Body of pancreas (tissue), 4 donors: ENCODE measurements around the gene FCRLA.

Source experiments
- POLR2A ChIP-seq, 3 donors: fragments of 450-650 bp; IDR thresholded peaks; one replicate each; pipeline ENCODE4 v1.6.1; 2016; ENCODE audit warnings: antibody characterized with exemption in 3 of 3, mild to moderate bottlenecking in 2 of 3
- TF ChIP-seq, protein P1 (sequence below), 7 experiments: fragments of 450-650 bp in 4 of 7; fragments of 200-600 bp in 3 of 7; sonication (generic) in 3 of 7; IDR thresholded peaks; one replicate each; pipeline ENCODE4 v1.5.1; 2016 to 2019; ENCODE audit warnings: antibody characterized with exemption in 7 of 7

DNA sequence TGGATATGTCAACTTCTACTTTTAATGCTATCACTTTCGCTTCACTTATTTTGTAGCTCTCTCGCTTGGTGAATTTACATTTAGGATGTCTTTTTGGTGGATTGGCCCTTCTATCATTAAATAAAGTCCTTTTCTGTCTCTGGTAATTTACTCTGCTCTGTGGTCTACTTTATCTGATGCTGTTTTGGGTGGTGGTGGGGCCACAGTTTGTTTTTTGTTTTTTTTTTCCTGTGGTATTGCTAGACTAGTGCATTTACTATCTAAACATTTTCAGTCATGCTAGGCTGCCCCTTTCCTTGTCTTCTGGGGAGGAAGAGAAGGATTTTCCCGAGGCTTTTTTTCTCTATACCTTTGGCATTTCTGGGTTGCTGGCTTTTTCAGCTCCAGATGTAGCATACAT lies 18.1 kb upstream of the FCRLA start:
- TF ChIP-seq, protein P1, sequence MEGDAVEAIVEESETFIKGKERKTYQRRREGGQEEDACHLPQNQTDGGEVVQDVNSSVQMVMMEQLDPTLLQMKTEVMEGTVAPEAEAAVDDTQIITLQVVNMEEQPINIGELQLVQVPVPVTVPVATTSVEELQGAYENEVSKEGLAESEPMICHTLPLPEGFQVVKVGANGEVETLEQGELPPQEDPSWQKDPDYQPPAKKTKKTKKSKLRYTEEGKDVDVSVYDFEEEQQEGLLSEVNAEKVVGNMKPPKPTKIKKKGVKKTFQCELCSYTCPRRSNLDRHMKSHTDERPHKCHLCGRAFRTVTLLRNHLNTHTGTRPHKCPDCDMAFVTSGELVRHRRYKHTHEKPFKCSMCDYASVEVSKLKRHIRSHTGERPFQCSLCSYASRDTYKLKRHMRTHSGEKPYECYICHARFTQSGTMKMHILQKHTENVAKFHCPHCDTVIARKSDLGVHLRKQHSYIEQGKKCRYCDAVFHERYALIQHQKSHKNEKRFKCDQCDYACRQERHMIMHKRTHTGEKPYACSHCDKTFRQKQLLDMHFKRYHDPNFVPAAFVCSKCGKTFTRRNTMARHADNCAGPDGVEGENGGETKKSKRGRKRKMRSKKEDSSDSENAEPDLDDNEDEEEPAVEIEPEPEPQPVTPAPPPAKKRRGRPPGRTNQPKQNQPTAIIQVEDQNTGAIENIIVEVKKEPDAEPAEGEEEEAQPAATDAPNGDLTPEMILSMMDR (IDR thresholded peaks at IDR 0.05) = no peak
- no peak for TF ChIP-seq POLR2A (IDR thresholded peaks at IDR 0.05)
